ENCODE measurements around the gene ORAI3.

- TF ChIP-seq EP300 (IDR thresholded peaks at IDR 0.05; ENCODE audit: borderline replicate concordance in 1 of 2, low read depth in 1 of 2, low read length in 1 of 2) (no peak), JUND (IDR thresholded peaks at IDR 0.05) (no peak), CHD2 (IDR thresholded peaks at IDR 0.05; ENCODE audit: low read length, partially characterized antibody) (no peak), EZH2phosphoT487 (IDR thresholded peaks at IDR 0.05; ENCODE audit: borderline replicate concordance, low read depth) (no peak), TEAD4 (IDR thresholded peaks at IDR 0.05; ENCODE audit: borderline replicate concordance, insufficient read depth) (no peak), TAF1 (IDR thresholded peaks at IDR 0.05; ENCODE audit: borderline replicate concordance, low read depth, low read length) (no peak), MXI1 (IDR thresholded peaks at IDR 0.05; ENCODE audit: low read depth, low read length) (no peak), POLR2AphosphoS5 (IDR thresholded peaks at IDR 0.05; ENCODE audit: low read depth, low read length) (no peak), RCOR1 (IDR thresholded peaks at IDR 0.05; ENCODE audit: low read length) (no peak), YY1 (IDR thresholded peaks at IDR 0.05; ENCODE audit: low read depth) (no peak), MAX (IDR thresholded peaks at IDR 0.05; ENCODE audit: low read depth) (no peak)
- TF ChIP-seq, protein P1, sequence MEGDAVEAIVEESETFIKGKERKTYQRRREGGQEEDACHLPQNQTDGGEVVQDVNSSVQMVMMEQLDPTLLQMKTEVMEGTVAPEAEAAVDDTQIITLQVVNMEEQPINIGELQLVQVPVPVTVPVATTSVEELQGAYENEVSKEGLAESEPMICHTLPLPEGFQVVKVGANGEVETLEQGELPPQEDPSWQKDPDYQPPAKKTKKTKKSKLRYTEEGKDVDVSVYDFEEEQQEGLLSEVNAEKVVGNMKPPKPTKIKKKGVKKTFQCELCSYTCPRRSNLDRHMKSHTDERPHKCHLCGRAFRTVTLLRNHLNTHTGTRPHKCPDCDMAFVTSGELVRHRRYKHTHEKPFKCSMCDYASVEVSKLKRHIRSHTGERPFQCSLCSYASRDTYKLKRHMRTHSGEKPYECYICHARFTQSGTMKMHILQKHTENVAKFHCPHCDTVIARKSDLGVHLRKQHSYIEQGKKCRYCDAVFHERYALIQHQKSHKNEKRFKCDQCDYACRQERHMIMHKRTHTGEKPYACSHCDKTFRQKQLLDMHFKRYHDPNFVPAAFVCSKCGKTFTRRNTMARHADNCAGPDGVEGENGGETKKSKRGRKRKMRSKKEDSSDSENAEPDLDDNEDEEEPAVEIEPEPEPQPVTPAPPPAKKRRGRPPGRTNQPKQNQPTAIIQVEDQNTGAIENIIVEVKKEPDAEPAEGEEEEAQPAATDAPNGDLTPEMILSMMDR (IDR thresholded peaks at IDR 0.05), result no peak
- TF ChIP-seq, protein P2, sequence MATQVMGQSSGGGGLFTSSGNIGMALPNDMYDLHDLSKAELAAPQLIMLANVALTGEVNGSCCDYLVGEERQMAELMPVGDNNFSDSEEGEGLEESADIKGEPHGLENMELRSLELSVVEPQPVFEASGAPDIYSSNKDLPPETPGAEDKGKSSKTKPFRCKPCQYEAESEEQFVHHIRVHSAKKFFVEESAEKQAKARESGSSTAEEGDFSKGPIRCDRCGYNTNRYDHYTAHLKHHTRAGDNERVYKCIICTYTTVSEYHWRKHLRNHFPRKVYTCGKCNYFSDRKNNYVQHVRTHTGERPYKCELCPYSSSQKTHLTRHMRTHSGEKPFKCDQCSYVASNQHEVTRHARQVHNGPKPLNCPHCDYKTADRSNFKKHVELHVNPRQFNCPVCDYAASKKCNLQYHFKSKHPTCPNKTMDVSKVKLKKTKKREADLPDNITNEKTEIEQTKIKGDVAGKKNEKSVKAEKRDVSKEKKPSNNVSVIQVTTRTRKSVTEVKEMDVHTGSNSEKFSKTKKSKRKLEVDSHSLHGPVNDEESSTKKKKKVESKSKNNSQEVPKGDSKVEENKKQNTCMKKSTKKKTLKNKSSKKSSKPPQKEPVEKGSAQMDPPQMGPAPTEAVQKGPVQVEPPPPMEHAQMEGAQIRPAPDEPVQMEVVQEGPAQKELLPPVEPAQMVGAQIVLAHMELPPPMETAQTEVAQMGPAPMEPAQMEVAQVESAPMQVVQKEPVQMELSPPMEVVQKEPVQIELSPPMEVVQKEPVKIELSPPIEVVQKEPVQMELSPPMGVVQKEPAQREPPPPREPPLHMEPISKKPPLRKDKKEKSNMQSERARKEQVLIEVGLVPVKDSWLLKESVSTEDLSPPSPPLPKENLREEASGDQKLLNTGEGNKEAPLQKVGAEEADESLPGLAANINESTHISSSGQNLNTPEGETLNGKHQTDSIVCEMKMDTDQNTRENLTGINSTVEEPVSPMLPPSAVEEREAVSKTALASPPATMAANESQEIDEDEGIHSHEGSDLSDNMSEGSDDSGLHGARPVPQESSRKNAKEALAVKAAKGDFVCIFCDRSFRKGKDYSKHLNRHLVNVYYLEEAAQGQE (IDR thresholded peaks at IDR 0.05; ENCODE audit: low read depth, low read length), result no peak
Observed at GRCh38 chr16:30992931-30993816, 44.3 kb downstream of the ORAI3 start.
